SK-N-SH (cell line): ENCODE results near the gene NTHL1. TPM values are rescaled to one million over a fixed set of nuclear protein-coding genes. Genes with fewer than 3 reads are reported as not detected.

Experiments
- CTCF ChIA-PET: fragments of 300-600, 350-600 bp; formaldehyde crosslinking; extraction: SDS; loops from one replicate; lab custom pipeline; 2021; lab: Yijun Ruan, JAX
- POLR2A ChIA-PET: fragments of 350-600 bp; sonication (Branson Sonifier 250); formaldehyde crosslinking; extraction: SDS; loops from one replicate; lab custom pipeline; 2020; ENCODE audit warnings: antibody characterized with exemption, inconsistent platforms; lab: Yijun Ruan, JAX
- DNase-seq: peaks from one replicate; pipeline ENCODE4 v3.0.0; 2012
- H2AFZ ChIP-seq: fragments of 200-600 bp; sonication (generic); 2 replicates; pipeline ENCODE4 v1.8.1; 2016; ENCODE audit warnings: antibody characterized with exemption, mild to moderate bottlenecking, low read depth
- H3F3A ChIP-seq: fragments of 200-600 bp; sonication (generic); replicated peaks from 2 replicates; pipeline ENCODE3; 2016; ENCODE audit warnings: antibody characterized with exemption, mild to moderate bottlenecking; ENCODE audit not compliant: insufficient read depth
- H3K27ac ChIP-seq, 2 experiments: fragments of 200-500 bp in 1 of 2; fragments of 200-600 bp in 1 of 2; sonication (Bioruptor generic) in 1 of 2; sonication (generic), shearing (Covaris generic) in 1 of 2; 2 replicates each; pipeline versions ENCODE4 v1.5.1 to v1.6.1; 2014 to 2016; ENCODE audit warnings: low read depth in 2 of 2, inconsistent platforms in 1 of 2, low read length in 1 of 2, mild to moderate bottlenecking in 1 of 2, mixed read lengths in 1 of 2
- H3K27me3 ChIP-seq: fragments of 200-600 bp; sonication (generic), shearing (Covaris generic); 2 replicates; pipeline ENCODE4 v1.6.1; 2016; ENCODE audit warnings: mixed run types; ENCODE audit not compliant: insufficient read depth
- H3K36me3 ChIP-seq, 2 experiments: fragments of 200-500 bp in 1 of 2; fragments of 200-600 bp in 1 of 2; sonication (Bioruptor generic) in 1 of 2; sonication (generic) in 1 of 2; replicated peaks in 1 of 2; 2 replicates each; pipeline versions ENCODE3 to v1.5.1; 2014 to 2016; ENCODE audit warnings: low read length in 1 of 2, mild to moderate bottlenecking in 1 of 2; ENCODE audit not compliant: insufficient read depth in 2 of 2, control insufficient read depth in 1 of 2
- H3K4me1 ChIP-seq, 2 experiments: fragments of 200-500 bp in 1 of 2; fragments of 200-600 bp in 1 of 2; sonication (Bioruptor generic) in 1 of 2; sonication (generic), shearing (Covaris generic) in 1 of 2; 2 replicates each; pipeline versions ENCODE4 v1.5.1 to v1.6.1; 2014 to 2016; ENCODE audit warnings: low read depth in 1 of 2, low read length in 1 of 2, mixed run types in 1 of 2; ENCODE audit not compliant: insufficient read depth in 2 of 2, control insufficient read depth in 1 of 2
- H3K4me2 ChIP-seq: fragments of 200-600 bp; sonication (generic), shearing (Covaris generic); 2 replicates; pipeline ENCODE4 v1.6.1; 2017; ENCODE audit warnings: mixed run types
- H3K4me3 ChIP-seq, 2 experiments: fragments of 200-500 bp in 1 of 2; fragments of 200-600 bp in 1 of 2; sonication (Bioruptor generic) in 1 of 2; sonication (generic), shearing (Covaris generic) in 1 of 2; 2 replicates each; pipeline versions ENCODE4 v1.5.1 to v1.8.1; 2014 to 2016; ENCODE audit warnings: low read depth in 2 of 2, inconsistent platforms in 1 of 2, low read length in 1 of 2, mild to moderate bottlenecking in 1 of 2, mixed read lengths in 1 of 2, moderate library complexity in 1 of 2
- H3K79me2 ChIP-seq: fragments of 200-600 bp; sonication (generic); 2 replicates; pipeline ENCODE4 v1.8.1; 2017; ENCODE audit warnings: mild to moderate bottlenecking; ENCODE audit not compliant: insufficient read depth
- H3K9ac ChIP-seq: fragments of 200-600 bp; sonication (generic); 2 replicates; pipeline ENCODE4 v1.6.1; 2017; ENCODE audit warnings: mixed run types
- H3K9me2 ChIP-seq: fragments of 200-600 bp; sonication (generic); 2 replicates; pipeline ENCODE4 v1.6.1; 2017; ENCODE audit warnings: mixed run types
- H3K9me3 ChIP-seq: fragments of 200-600 bp; sonication (generic); 2 replicates; pipeline ENCODE4 v1.6.1; 2017; ENCODE audit warnings: mixed run types, mild to moderate bottlenecking, moderate library complexity
- H4K20me1 ChIP-seq: fragments of 200-600 bp; sonication (generic); 2 replicates; pipeline ENCODE4 v1.6.1; 2017; ENCODE audit warnings: mild to moderate bottlenecking, mixed run types; ENCODE audit not compliant: insufficient read depth
- CHD2 ChIP-seq: fragments of 150-350 bp; IDR thresholded peaks from 2 replicates; pipeline ENCODE4 v1.6.1; 2018; ENCODE audit warnings: low read length; ENCODE audit not compliant: partially characterized antibody
- EP300 ChIP-seq, 2 experiments: IDR thresholded peaks; 2 replicates each; pipeline versions ENCODE4 v1.4.0 to v1.6.1; 2012; ENCODE audit warnings: borderline replicate concordance in 1 of 2, low read depth in 1 of 2, low read length in 1 of 2
- FOSL2 ChIP-seq: IDR thresholded peaks from 2 replicates; pipeline ENCODE4 v1.4.0; 2012; ENCODE audit warnings: low read depth, mild to moderate bottlenecking, moderate library complexity, borderline replicate concordance
- FOXM1 ChIP-seq: IDR thresholded peaks from 2 replicates; pipeline ENCODE4 v1.4.0; 2012; ENCODE audit warnings: low read depth, mild to moderate bottlenecking
- GATA2 ChIP-seq: sonication (generic); formaldehyde crosslinking; IDR thresholded peaks from 2 replicates; pipeline ENCODE4 v1.5.0; 2020; ENCODE audit warnings: mild to moderate bottlenecking, missing genetic modification reagents
- MEF2A ChIP-seq: IDR thresholded peaks from 2 replicates; pipeline ENCODE4 v1.4.0; 2012; ENCODE audit warnings: low read depth, borderline replicate concordance
- NFIC ChIP-seq: IDR thresholded peaks from 2 replicates; pipeline ENCODE4 v1.4.0; 2012; ENCODE audit warnings: borderline replicate concordance
- POLR2AphosphoS5 ChIP-seq: IDR thresholded peaks from 2 replicates; pipeline ENCODE4 v1.6.1; 2012; ENCODE audit warnings: low read depth, low read length
- RAD21 ChIP-seq: IDR thresholded peaks from 2 replicates; pipeline ENCODE4 v1.6.1; 2012; ENCODE audit warnings: mild to moderate bottlenecking, low read length
- RCOR1 ChIP-seq: fragments of 150-350 bp; IDR thresholded peaks from 2 replicates; pipeline ENCODE4 v1.6.1; 2017; ENCODE audit warnings: antibody characterized with exemption, low read length
- REST ChIP-seq: IDR thresholded peaks from 2 replicates; pipeline ENCODE4 v1.6.1; 2012; ENCODE audit warnings: mild to moderate bottlenecking, low read depth, low read length, moderate library complexity
- RFX5 ChIP-seq: IDR thresholded peaks from 2 replicates; pipeline ENCODE4 v1.6.1; 2012; ENCODE audit warnings: mild to moderate bottlenecking, improper control_type of control experiment, low read length
- SIN3A ChIP-seq: IDR thresholded peaks from 2 replicates; pipeline ENCODE4 v1.6.1; 2012; ENCODE audit warnings: low read depth, mild to moderate bottlenecking, low read length, moderate library complexity, borderline replicate concordance
- TCF12 ChIP-seq: IDR thresholded peaks from 2 replicates; pipeline ENCODE4 v1.4.0; 2012
- WGBS: methylation state at CpG from one replicate; pipeline ENCODE4 v1.1.6; 2017; ENCODE audit warnings: low lambda C conversion rate; 5-methylcytosine and 5-hydroxymethylcytosine counted together
- polyA plus RNA-seq, 3 experiments: library from polyadenylated mRNA; depleted of rRNA; stranded (reverse); fragments of >200 nt; gene quantifications; 2 replicates each; pipeline ENCODE4 v1.2.3, GENCODE V29; 2012
- TF ChIP-seq, protein P1 (sequence below): fragments of 150-350 bp; IDR thresholded peaks from 2 replicates; pipeline ENCODE4 v1.6.1; 2016; ENCODE audit warnings: mild to moderate bottlenecking, low read depth, low read length
- TF ChIP-seq, protein P2 (sequence below): IDR thresholded peaks from 2 replicates; pipeline ENCODE4 v1.4.0; 2012; ENCODE audit warnings: low read depth, borderline replicate concordance
- TF ChIP-seq, protein P3 (sequence below): IDR thresholded peaks from 2 replicates; pipeline ENCODE4; 2012

The NTHL1 gene
- polyA plus RNA-seq, 1 of the 3 experiments (the other 2 are of a cell fraction) = 77.3 TPM

- no peak overlapping the region for H2AFZ ChIP-seq
- CTCF ChIA-PET = interaction anchor here (1.1 to 3.1 kb wide), 2 partner anchors 13 to 62 kb away, joined by 3 to 10 read pairs; no protein-coding TSS in a partner anchor
- H3K27ac ChIP-seq = no peak overlapping the region; a peak in 1 of 4 replicates
- H4K20me1 ChIP-seq = no peaks in the 10 kb centered on the region
- H3K4me1 ChIP-seq = no peaks in the 10 kb centered on the region
- 100% methylated on average over 3 of the region's 23 CpGs for WGBS
- peaks cover 1% of the 10 kb centered on the region for H3F3A ChIP-seq
- TF ChIP-seq, protein P1, sequence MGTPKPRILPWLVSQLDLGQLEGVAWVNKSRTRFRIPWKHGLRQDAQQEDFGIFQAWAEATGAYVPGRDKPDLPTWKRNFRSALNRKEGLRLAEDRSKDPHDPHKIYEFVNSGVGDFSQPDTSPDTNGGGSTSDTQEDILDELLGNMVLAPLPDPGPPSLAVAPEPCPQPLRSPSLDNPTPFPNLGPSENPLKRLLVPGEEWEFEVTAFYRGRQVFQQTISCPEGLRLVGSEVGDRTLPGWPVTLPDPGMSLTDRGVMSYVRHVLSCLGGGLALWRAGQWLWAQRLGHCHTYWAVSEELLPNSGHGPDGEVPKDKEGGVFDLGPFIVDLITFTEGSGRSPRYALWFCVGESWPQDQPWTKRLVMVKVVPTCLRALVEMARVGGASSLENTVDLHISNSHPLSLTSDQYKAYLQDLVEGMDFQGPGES = no peak
- TF ChIP-seq SIN3A (no peak), FOXM1 (no peak), RAD21 (no peak), CHD2 (no peak), EP300 (IDR thresholded peaks at IDR 0.05; ENCODE audit: borderline replicate concordance in 1 of 2, low read depth in 1 of 2, low read length in 1 of 2) (no peak)
- TF ChIP-seq, protein P2, sequence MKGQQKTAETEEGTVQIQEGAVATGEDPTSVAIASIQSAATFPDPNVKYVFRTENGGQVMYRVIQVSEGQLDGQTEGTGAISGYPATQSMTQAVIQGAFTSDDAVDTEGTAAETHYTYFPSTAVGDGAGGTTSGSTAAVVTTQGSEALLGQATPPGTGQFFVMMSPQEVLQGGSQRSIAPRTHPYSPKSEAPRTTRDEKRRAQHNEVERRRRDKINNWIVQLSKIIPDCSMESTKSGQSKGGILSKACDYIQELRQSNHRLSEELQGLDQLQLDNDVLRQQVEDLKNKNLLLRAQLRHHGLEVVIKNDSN = no peak
- TF ChIP-seq, all 33 proteins: peak for 0
- H3K79me2 ChIP-seq = no peaks in the 10 kb centered on the region
- no peak overlapping the region for H3K9ac ChIP-seq
- H3K9me3 ChIP-seq = no peaks in the 10 kb centered on the region
- POLR2A ChIA-PET = interaction anchor here (1.0 to 1.7 kb wide), 2 partner anchors 13 to 31 kb away, joined by 4 to 5 read pairs; partner anchors contain the start of genes NTHL1 and TSC2
- no peaks in the 10 kb centered on the region for H3K27me3 ChIP-seq
- H3K4me2 ChIP-seq = no peak overlapping the region
- H3K4me3 ChIP-seq = no peak overlapping the region
- peaks cover 5 to 83% of the 10 kb centered on the region in 2 experiments for H3K36me3 ChIP-seq
- DNase-seq = no peak
- H3K9me2 ChIP-seq = no peaks in the 10 kb centered on the region
Measured at GRCh38 chr16:2078691-2079090, 31.1 kb upstream of the NTHL1 start.

- Histone ChIP-seq H3K36me3 (peaks cover 5 to 83% of the 10 kb centered on the region in 2 experiments), H3K4me1 (no peaks in the 10 kb centered on the region), H3F3A (no peaks in the 10 kb centered on the region), H2AFZ (no peak overlapping the region), H3K27me3 (no peaks in the 10 kb centered on the region), H3K27ac (no peak overlapping the region), H3K4me3 (no peak overlapping the region), H3K9me2 (no peaks in the 10 kb centered on the region), H3K4me2 (no peak overlapping the region), H3K9me3 (no peaks in the 10 kb centered on the region), H3K79me2 (no peaks in the 10 kb centered on the region), H4K20me1 (no peaks in the 10 kb centered on the region), H3K9ac (no peak overlapping the region)
- DNase-seq = no peak
- TF ChIP-seq FOSL2 (no peak), RAD21 (no peak), SIN3A (no peak), POLR2AphosphoS5 (no peak), EP300 (IDR thresholded peaks at IDR 0.05; ENCODE audit: borderline replicate concordance in 1 of 2, low read depth in 1 of 2, low read length in 1 of 2) (no peak), RFX5 (no peak), RCOR1 (no peak), MEF2A (no peak), NFIC (no peak), TCF12 (no peak), GATA2 (no peak), REST (no peak)
- TF ChIP-seq, protein P3, sequence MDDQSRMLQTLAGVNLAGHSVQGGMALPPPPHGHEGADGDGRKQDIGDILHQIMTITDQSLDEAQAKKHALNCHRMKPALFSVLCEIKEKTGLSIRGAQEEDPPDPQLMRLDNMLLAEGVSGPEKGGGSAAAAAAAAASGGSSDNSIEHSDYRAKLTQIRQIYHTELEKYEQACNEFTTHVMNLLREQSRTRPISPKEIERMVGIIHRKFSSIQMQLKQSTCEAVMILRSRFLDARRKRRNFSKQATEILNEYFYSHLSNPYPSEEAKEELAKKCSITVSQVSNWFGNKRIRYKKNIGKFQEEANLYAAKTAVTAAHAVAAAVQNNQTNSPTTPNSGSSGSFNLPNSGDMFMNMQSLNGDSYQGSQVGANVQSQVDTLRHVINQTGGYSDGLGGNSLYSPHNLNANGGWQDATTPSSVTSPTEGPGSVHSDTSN = no peak
- 86% methylated on average over 1 of the region's 7 CpGs for WGBS
- ChIA-PET POLR2A (interaction anchor here (1.7 kb wide), 1 partner anchor 13 kb away, joined by 4 read pairs; no protein-coding TSS in a partner anchor), CTCF (interaction anchor here (1.0 to 3.1 kb wide), 4 partner anchors 9 to 63 kb away, joined by 3 to 10 read pairs (median 5); no protein-coding TSS in a partner anchor)
Measured at GRCh38 chr16:2078096-2078495, 30.5 kb upstream of the NTHL1 start.
